Measurements from ENCODE around the gene DDOST.

DDOST gene

DNA sequence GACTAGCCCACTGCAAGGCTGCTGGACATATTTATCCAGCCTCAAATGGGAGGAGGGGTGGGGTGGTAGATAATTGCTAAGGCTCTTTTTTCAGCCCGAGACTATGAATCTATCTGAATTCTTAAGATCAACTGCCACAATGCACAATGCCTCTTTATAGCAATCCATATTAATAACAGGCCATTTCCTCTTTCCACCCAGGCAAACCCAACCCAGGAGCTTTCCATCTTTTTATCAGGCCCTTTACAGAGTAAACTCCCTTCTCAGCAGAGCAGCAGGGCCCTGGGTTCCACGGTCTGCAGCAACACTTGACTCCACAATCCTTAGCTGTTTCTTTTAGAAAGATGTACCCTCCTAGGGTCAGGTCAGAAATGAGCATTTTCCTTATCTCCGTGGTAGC is 806 bp downstream of the DDOST start:
- no peak for DNase-seq (ENCODE audit: low read depth)

GRCh38 chr1:20658166-20658915 is 2.8 kb downstream of the DDOST start:
- no peak for DNase-seq (ENCODE audit: low read depth)

- no peak for DNase-seq (ENCODE audit: low read depth)
Observed at GRCh38 chr1:20657024-20657423, 4.1 kb downstream of the DDOST start.

DNA sequence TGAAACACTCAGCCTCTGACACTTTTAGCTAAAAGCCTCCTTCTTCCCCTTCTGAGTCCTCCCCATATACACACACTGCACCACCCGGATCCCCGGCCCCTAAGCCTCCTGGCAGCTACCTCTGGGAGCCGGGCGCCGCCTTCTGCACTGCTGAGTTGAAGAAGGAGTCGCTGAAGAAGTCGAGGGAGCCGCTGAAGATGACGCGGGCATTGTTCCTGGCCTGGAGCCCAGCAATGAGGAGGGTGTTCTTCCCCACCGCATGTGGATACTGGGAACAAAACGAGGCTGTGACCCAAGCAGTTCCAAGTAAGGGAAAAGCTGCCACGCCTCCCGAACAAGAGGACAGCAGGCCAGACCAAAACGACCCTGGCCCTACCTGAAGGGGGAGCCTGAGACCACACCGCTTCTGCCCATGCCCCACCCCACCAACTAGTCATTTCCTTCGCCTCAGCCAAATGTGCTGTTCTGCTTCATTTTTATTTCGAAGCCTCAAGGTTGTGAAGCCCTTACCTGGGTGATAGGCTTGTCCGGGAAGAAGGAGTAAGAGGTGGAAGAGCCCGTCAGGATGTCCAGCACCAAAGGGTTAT is 7.0 kb downstream of the DDOST start:
- DNase-seq (ENCODE audit: low read depth) = no peak

DNA sequence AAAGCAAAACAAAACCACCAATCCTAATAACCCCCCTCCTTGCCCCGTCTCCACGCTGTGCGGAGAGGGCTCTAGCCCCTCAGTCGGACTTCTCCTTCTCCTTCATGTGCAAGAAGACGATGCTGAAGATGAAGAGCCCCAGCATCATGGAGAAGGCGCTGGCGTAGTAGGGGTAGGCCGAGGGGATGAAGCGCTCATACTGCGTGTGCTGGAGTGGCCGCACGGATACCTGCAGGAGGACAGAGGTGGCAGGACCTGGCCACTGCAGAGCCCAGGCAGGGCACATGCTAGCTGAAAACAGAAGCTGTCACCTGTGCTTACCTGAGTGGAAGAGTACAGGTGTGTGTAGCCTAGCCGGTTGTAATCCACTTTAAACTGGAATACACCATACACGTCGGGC is 8.9 kb downstream of the DDOST start:
- DNase-seq (ENCODE audit: low read depth) = no peak

GRCh38 chr1:20648946-20649345 is 12.2 kb downstream of the DDOST start:
- DNase-seq (ENCODE audit: low read depth) = no peak

- DNase-seq (ENCODE audit: low read depth) = no peak
Observed at GRCh38 chr1:20648438-20648837, 12.7 kb downstream of the DDOST start.

- no peak for DNase-seq (ENCODE audit: low read depth)
Observed at GRCh38 chr1:20645414-20645813, 15.8 kb downstream of the DDOST start.

GRCh38 chr1:20644416-20644815 is 16.8 kb downstream of the DDOST start:
- DNase-seq (ENCODE audit: low read depth) = no peak

DNA sequence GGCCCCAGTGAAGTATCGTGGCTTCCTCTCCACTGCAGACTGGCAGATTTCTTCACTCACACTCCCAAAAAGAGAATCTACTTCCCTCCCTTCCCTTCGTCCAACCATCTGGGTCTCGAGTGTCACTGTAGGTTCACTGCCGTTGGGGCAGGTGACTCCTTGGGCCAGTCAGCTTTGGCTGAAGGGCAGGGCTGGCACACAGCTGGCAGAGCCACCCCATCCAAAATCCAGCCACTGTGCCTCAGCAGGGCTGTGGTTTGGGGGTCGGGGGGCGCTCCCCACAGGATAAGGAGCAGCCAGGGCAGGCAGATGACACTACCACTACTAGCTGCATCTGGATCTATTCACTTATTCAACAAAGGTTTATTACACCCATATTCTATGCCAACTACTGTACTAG is 18.1 kb downstream of the DDOST start:
- DNase-seq (ENCODE audit: low read depth) = no peak

DNA sequence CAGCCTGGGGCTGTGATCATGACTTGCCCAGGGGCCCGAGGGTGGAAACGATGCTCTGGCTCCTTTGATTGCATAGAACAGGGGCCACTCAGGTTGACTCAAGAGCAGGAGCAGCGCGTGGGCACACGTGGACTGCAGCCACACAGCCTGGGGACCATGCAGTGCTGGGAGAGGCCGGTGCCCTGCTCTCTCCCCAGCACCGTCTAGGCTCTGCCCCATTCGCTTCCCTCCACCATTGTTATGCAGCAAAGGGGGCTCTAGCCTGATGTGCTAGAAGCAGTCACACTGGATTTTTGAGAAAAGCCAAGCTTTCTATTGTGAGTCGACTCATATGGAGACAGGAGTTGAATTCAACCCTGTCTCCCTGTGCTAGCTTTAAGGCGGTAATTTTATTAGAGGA is 19.2 kb downstream of the DDOST start:
- no peak for DNase-seq (ENCODE audit: low read depth)

GRCh38 chr1:20640183-20640597 is 21.0 kb downstream of the DDOST start:
- DNase-seq (ENCODE audit: low read depth) = no peak

DNA sequence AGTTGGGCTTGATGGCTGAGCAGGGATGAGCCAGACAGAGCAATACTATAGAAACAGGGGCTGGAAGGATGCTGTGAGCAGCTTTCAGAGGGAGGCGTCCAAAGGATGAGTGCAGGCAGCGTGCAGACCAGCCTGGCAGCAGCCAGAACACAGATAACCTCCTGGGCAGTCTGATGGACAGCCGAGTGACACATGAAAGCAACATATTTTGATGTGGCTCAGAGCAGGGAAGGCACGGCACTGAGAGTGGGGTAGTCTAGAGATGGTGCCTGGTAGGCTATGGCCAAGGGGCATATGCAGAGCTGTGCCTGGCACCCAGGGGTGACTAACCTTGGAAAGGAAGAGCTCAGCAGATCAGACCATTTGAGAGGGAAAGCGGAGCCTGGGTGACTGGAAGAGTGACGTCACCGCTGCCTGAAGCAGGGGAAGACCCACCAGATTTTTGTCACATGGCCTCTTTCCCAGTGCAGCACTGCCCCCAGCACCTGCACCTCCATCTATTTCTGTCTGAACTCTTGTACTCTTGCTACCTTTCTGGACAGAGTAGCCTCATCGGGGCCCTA is 24.3 kb downstream of the DDOST start:
- DNase-seq (ENCODE audit: low read depth) = no peak

DNA sequence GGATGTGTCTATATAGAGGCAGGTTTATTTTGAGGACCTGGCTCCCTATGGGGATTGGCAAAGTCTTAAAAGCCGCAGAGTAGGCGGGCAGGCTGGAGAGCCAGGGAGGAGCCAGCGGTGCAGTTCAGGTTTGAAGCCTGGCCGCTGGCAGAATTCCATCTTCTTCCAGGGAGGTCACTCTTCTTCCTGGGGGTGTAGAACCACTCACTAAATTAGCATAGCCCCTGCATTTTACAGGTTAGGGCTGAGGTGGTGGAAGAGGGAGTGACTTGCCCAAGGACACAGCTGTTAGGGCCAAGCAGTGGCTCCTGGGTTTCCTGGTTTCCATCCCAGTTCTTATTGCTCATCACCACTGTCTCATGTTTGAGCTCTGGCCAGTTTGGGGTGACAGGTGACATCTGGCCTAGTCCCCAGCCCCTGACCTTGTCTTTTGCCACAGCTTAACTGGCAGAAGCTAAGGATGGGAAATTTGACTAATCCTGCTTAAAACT is 26.5 kb downstream of the DDOST start:
- DNase-seq (ENCODE audit: low read depth) = no peak

DNA sequence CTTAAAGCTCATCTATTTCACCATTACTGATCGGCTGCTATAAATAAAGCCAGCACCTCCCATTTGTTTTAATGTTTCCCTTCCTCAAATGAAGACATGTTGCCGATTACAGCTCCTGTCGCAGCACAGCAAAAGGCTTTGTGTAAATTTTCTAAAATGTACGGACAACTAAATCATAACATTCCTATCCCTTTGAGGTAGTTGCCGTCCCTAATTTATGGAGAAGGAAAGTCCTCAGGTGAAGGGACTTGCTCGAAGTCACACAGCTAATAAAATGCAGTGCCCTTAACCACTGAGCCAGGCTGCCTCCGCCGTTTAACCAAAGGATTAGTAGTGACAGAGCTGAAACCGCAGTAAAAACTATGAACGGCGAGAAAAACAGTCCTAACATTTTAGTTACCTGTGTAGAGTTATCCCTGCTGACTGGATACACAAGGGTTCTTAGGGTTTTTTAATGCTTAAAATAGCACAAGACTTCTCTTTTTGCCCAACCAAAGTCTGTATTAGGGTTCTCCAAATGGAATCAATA is 27.0 kb downstream of the DDOST start:
- no peak for DNase-seq (ENCODE audit: low read depth)

DNA sequence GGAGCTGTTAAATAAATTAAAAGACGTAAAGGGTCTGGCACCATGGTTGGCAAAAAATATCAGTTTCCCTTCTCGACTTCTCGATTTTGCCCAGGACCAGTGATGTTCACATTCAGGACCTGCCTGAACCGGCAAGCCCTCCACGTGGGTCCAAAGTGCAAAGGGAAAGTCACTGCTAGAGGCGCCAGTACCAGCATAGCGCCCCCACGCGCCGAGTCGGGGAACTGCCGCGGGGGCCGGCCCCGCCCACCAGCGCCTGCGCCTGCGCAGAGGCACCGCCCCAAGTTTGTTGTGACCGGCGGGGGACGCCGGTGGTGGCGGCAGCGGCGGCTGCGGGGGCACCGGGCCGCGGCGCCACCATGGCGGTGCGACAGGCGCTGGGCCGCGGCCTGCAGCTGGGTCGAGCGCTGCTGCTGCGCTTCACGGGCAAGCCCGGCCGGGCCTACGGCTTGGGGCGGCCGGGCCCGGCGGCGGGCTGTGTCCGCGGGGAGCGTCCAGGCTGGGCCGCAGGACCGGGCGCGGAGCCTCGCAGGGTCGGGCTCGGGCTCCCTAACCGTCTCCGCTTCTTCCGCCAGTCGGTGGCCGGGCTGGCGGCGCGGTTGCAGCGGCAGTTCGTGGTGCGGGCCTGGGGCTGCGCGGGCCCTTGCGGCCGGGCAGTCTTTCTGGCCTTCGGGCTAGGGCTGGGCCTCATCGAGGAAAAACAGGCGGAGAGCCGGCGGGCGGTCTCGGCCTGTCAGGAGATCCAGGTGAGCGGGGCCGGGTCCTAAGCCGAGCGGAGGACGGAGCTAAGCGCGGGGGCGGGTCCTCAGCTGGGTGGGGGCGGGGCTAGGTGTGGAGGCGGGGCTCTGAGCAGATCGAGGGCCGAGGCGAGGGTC is 27.7 kb downstream of the DDOST start, which contains the start of gene PINK1:
Gene PINK1, plus strand, starts transcription at position 269 of the 875 bp plus-strand sequence. Its CDS starts 91 bp downstream, at position 360.
- no peak for DNase-seq (ENCODE audit: low read depth)

DNA sequence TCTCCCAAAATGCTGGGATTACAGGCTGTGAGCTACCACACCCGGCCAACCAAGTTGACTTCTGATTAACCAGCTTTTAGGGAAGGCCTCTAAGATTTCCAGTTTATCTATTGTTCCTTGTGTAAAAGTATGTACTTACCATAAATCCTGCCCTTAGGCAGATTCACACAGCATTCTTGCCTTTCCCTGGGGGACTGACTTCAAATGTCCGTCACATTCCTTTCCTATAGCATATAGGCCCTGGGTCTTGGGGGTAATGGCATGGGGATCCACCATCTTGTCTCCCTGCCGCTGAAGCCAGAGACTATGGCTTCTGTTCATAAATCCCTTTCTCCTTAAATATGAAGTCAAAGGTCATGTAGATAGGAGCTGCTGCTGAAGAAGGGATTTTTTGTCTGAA is 28.8 kb downstream of the DDOST start:
- no peak for DNase-seq (ENCODE audit: low read depth)

- no peak for DNase-seq (ENCODE audit: low read depth)
Observed at GRCh38 chr1:20630729-20631128, 30.4 kb downstream of the DDOST start.

DNA sequence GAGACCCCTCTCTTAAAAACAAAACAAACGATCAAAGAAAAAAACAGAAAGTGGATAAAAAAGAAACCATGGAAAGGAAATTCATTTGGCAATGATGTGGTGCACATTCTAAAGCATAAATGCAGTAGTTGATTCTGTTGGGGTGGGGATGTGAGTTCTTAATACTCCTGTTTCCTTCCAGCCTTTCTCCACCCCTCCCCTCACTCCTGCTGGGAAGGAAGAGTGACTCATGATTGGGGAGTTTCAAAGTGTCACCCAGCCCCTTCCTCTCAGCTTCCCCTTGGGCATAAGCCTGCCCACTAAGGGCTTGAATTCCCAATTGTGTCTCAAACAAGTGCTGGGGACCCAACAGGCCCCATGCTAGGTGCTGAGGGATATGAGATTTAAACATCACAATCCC is 34.6 kb downstream of the DDOST start:
- no peak for DNase-seq (ENCODE audit: low read depth)

- no peak for DNase-seq (ENCODE audit: low read depth)
Observed at GRCh38 chr1:20626098-20626427, 35.1 kb downstream of the DDOST start.

- no peak for DNase-seq (ENCODE audit: low read depth)
Observed at GRCh38 chr1:20625176-20626097, 35.7 kb downstream of the DDOST start.
